Mucosa of rectum (tissue), 2 donors: ENCODE measurements around the gene DIRAS1.

Experiments
- H3K27ac ChIP-seq, 2 donors: one replicate each; pipeline ENCODE4 v1.7.0; 2013; ENCODE audit warnings: inconsistent platforms in 2 of 2, low read depth in 2 of 2, low read length in 2 of 2
- H3K27me3 ChIP-seq, 2 donors: one replicate each; pipeline ENCODE4 v1.7.0; 2013; ENCODE audit warnings: low read length in 2 of 2; ENCODE audit not compliant: control insufficient read depth in 2 of 2, insufficient read depth in 2 of 2
- H3K36me3 ChIP-seq, 2 donors: one replicate each; pipeline ENCODE4 v1.7.0; 2013; ENCODE audit warnings: low read length in 2 of 2; ENCODE audit not compliant: control insufficient read depth in 2 of 2, insufficient read depth in 2 of 2
- H3K4me1 ChIP-seq, 2 donors: one replicate each; pipeline ENCODE4 v1.7.0; 2013; ENCODE audit warnings: low read length in 2 of 2, mild to moderate bottlenecking in 1 of 2; ENCODE audit not compliant: control insufficient read depth in 2 of 2, insufficient read depth in 2 of 2
- H3K4me3 ChIP-seq, 2 donors: one replicate each; pipeline ENCODE4 v1.7.0; 2013; ENCODE audit warnings: low read length in 2 of 2
- H3K9ac ChIP-seq, 2 donors: one replicate each; pipeline ENCODE4 v1.7.0; 2013; ENCODE audit warnings: low read length in 2 of 2, low read depth in 1 of 2, mild to moderate bottlenecking in 1 of 2
- H3K9me3 ChIP-seq, 2 donors: one replicate each; pipeline ENCODE4 v1.7.0; 2013; ENCODE audit warnings: low read length in 2 of 2; ENCODE audit not compliant: control insufficient read depth in 2 of 2
- donor health status: healthy.
- donor health status: Normal muscosa, but diverticular disease.

The DIRAS1 gene, protein sequence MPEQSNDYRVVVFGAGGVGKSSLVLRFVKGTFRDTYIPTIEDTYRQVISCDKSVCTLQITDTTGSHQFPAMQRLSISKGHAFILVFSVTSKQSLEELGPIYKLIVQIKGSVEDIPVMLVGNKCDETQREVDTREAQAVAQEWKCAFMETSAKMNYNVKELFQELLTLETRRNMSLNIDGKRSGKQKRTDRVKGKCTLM

DNA sequence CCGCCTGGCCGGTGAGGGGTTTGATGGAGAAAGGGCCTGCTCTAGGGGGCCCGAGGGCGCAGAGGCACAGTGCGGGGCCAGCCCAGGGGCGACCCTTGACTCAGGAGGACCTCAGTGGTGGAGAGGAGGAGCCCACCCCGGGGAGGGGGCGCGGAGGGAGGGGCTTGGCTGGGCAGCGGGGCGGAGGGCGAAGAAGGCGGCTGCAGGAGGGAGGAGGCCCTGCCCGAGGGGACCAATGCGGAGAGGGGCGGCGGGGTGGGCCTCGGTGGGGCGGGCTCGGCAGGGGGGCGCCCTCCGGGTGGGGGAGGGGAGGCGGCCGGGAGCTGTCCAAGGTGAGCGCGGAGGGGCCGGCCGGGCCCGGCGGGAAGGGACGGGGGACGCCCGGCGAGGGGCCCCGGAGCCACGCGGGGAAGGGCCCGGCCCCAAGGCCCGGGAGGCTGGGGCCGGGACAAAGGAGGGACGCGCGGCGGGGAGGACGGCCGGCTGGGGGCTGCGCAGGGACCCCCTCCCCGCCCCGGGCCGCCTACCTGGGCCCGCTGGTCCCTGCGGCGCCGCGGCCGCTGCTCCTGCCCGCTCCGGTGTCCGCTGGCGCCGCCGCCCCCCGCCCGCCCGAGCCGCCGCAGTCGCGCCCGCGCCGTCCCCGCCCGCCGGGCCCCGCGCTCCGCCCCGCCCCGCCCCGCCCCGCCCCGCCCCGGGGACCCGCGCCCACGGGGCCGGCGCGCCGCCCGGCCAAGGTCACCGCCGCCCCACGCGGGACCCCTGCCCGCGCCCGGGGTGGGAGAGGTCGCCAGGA lies at the start of gene DIRAS1:
TSS of gene DIRAS1 (minus strand) at position 596 of the 793 bp plus-strand sequence. CDS start 3,566 bp downstream, outside the sequence.
- Histone ChIP-seq H3K9ac (no peak within 1 kb of the TSS), H3K27ac (no peak within 1 kb of the TSS)

DNA sequence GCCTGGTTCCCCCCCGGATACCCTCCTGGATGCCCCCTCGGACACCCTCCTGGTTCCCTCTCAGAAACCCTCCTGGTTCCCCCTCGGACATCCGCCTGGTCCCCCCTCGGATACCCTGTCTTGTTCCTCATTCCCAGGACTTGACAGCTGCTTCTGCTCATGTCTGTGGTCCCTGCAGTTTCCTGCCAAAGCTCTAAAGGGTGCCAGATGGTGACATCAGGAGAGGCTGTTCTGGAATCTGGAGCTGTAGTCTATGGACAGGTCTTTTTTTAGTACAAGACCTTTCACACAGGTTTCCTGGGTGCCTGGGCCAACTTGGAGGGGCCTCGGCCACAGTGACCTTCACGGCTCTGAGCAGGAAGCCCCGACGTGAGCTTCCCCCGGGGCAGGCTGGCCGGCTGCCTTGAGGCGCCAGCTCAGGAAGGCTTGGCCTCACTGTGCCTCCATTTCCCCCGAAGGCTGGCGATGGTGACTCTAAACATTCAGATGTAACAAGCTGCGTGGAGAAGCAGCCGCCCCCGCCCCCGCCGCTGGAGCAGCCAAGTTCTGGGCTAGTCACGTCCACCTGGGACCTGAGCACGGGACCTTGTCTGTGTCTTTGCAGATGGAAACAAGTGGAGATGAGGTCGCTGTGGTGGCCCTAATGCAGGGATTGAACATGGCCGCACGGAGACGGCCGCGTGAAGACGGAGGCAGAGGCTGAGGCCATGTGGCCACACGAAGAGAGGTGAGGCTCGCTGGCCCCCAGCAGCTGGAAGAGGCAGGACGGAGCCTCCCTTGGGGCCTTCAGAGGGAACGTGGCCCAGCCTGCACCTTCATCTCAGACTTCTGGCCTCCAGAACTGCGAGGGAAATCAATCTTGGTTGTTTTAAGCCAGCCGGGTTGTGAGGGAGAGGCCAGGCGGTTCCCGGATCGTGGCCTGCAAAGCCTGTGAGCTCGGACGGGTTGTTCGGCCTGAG lies 49.2 kb upstream of the DIRAS1 start:
- Histone ChIP-seq H3K36me3 (peaks cover 6 to 22% of the 10 kb centered on the region in 2 donors), H3K4me3 (no peak overlapping the region), H3K9ac (no peak overlapping the region), H3K27ac (peak overlapping the region; percentile 58 to 60), H3K9me3 (no peaks in the 10 kb centered on the region), H3K4me1 (peaks cover 0 to 8% of the 10 kb centered on the region in 2 donors), H3K27me3 (no peaks in the 10 kb centered on the region)

More for the DNA sequence above, at the start of gene DIRAS1:
- Histone ChIP-seq H3K4me1 (peaks cover 4 to 5% of the 10 kb centered on the region in 2 donors), H3K9me3 (no peaks in the 10 kb centered on the region), H3K27me3 (peaks cover 11 to 23% of the 10 kb centered on the region in 2 donors), H3K36me3 (no peaks in the 10 kb centered on the region), H3K4me3 (peak within 1 kb of the TSS; percentile 7 to 23)

DNA sequence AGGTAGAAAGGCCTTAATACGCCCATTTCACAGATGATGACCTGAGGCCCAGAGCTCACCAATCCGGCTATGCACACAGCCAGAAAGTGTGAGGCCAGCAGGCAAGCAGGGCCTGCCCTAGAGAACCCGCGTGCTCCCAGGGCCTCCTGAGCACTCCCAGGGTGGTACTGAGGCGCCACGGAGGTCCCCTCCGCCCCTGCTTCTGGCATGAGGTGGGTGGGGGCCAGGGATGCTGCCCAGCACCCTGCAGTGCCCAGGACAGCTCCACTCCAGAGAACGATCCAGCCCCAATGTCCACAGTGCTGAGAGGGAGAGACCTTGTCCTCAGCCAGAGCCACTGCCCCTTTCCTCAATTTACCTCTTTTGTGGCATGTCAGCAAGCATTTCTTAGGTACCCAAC lies 48.0 kb upstream of the DIRAS1 start:
- no peaks in the 10 kb centered on the region for H3K27me3 ChIP-seq
- no peak overlapping the region for H3K27ac ChIP-seq
- no peak overlapping the region for H3K4me3 ChIP-seq
- H3K9ac ChIP-seq, result no peak overlapping the region
- no peaks in the 10 kb centered on the region for H3K9me3 ChIP-seq
- H3K4me1 ChIP-seq, result peaks cover 0 to 4% of the 10 kb centered on the region in 2 donors
- peaks cover 14 to 22% of the 10 kb centered on the region in 2 donors for H3K36me3 ChIP-seq

DNA sequence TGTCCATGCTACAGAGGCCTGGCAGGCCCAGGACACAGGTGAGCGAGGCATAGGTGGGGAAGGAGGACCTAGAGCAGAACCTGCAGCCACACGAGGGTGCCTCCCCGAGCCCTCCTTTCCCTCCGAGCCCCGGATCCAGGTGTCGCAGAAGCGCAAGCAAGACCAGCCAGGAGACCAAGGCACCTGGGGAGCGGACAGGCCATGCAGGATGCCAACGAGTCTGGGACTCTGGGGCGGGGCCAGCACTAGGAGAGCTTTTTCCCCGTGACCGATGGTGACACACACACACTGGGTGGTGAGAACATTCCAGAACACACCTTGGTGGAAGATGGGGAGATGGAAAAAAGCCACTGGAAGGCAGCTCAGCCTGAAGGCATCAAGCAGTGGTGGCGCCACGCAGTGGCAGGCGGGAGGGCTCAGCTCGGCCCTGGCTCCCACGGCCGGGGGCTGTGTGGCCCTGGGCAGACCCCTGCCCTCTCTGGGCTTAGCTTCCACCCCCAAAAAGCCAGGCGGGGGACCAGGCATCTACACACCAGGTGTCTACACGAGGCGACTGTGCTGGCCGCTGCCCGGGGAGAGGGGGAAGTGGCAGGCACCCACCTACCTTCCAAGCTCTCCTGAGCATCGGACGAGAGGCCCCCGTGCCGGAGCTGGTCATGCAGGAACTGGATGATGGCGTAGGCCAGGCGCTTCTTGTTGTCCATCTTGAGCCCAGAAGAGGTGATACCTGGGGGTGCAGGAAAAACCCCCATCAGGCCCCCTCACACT lies 47.4 kb upstream of the DIRAS1 start:
- Histone ChIP-seq H3K4me3 (no peak overlapping the region), H3K27me3 (no peaks in the 10 kb centered on the region), H3K4me1 (peaks cover 0 to 4% of the 10 kb centered on the region in 2 donors), H3K36me3 (peaks cover 14 to 27% of the 10 kb centered on the region in 2 donors), H3K27ac (no peak overlapping the region), H3K9me3 (no peaks in the 10 kb centered on the region), H3K9ac (no peak overlapping the region)

DNA sequence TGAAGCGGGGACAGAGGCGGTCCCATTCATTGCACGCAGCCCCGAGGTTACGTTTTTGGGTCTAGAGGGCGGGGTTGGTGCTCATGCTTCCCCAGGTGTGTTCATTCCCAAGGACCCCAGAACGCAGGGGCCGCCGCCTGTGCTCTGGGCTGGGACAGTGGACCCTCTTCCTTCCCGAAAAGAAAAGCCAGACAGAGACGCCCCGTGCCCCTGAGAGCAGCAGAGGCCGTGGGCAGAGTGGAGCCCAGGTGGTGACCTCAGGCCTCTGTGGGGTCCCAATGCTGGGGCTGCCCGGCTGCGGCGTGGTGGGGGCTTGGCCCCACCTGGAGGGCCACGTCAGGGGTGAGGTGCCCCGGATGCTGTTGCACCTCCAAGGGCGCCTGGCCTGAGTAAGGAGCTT lies 46.5 kb upstream of the DIRAS1 start:
- Histone ChIP-seq H3K4me3 (no peak overlapping the region), H3K27ac (no peak overlapping the region), H3K4me1 (peaks cover 0 to 4% of the 10 kb centered on the region in 2 donors), H3K9me3 (no peaks in the 10 kb centered on the region), H3K27me3 (no peaks in the 10 kb centered on the region), H3K36me3 (peaks cover 15 to 35% of the 10 kb centered on the region in 2 donors), H3K9ac (no peak overlapping the region)

DNA sequence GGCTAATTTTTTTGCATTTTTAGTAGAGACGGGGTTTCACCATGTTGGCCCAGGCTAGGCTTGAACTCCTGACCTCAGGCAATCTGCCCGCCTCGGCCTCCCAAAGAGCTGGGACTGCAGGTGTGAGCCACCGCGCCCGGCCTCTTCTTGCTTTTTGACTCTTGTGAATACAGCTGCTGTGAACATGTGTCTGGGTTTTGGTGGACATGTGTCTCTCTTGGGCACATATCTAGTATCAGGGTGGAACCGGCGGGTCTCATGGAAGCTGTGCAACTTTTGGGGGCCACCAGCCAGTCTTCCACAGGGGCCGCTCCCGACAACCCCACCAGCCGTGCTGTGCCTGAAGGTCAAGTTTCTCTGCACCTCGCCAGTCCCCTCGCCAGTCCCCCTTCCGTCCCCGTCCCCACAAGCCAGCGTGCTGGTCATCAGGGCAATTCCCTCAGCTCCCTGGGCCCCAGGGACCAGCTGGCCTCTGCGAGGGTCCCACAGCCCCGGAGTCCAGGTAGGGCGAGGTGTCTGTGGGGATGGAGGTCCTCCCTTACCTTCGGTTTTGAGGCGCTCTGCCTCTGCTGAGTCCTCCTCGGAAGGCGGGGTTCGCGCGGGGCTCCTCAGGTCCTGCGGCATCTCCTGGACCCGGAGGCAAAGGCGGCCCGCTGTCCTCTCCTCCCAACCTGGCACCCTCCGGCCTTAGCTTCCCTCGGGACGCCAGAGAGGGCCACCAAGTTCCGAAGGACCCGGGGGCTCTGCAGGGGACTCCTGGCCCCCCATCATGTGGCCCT lies 45.6 kb upstream of the DIRAS1 start:
- no peak overlapping the region for H3K27ac ChIP-seq
- no peak overlapping the region for H3K4me3 ChIP-seq
- no peaks in the 10 kb centered on the region for H3K27me3 ChIP-seq
- H3K4me1 ChIP-seq, result peaks cover 0 to 4% of the 10 kb centered on the region in 2 donors
- no peaks in the 10 kb centered on the region for H3K9me3 ChIP-seq
- H3K9ac ChIP-seq, result no peak overlapping the region
- peaks cover 24 to 40% of the 10 kb centered on the region in 2 donors for H3K36me3 ChIP-seq

DNA sequence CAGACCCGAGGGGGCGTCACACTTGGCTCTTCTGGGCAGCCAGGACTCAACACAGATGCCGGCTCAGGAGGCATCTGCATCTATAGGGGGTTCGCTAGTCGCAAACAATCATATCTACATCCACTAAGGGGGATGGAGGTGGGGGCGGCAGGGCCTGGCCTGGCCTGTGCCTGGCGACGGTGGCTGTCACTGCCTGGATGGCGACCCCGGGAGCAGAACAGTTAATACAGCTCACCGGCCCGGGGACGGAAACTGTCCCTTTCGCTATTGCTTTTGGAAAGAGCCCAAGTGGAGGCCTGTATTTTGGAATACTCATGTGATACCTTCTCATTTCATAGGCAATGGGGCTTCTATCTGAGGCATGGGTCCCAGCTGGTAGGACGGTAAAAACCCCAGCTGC lies 44.2 kb upstream of the DIRAS1 start:
- H3K27me3 ChIP-seq, result no peaks in the 10 kb centered on the region
- H3K4me1 ChIP-seq, result peaks cover 0 to under 1% of the 10 kb centered on the region in 2 donors
- H3K4me3 ChIP-seq, result no peak overlapping the region
- H3K9me3 ChIP-seq, result no peaks in the 10 kb centered on the region
- H3K36me3 ChIP-seq, result peaks cover 31 to 51% of the 10 kb centered on the region in 2 donors
- no peak overlapping the region for H3K27ac ChIP-seq
- no peak overlapping the region for H3K9ac ChIP-seq

DNA sequence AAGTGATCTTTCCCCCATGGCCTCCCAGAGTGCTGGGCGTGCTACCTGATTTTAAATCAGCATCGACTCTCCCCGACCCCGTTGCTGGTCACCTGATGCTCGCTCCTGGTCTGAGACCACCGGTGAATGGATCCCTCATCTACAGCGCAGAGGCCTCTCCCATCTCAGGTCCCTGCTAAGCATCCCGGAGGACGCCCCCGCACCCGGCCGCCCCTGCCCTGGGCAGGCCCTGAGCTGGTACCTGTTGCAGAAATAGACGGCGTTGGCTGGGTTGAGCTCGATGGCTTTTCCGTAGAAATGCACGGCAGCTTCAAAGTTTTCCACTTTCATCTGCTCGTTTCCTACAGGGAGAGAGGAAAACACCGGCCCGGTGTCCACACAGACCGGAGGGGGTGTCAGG lies 43.8 kb upstream of the DIRAS1 start:
- H3K27ac ChIP-seq, result no peak overlapping the region
- no peaks in the 10 kb centered on the region for H3K27me3 ChIP-seq
- no peak overlapping the region for H3K4me3 ChIP-seq
- no peaks in the 10 kb centered on the region for H3K9me3 ChIP-seq
- H3K36me3 ChIP-seq, result peaks cover 31 to 51% of the 10 kb centered on the region in 2 donors
- no peak overlapping the region for H3K9ac ChIP-seq
- no peaks in the 10 kb centered on the region for H3K4me1 ChIP-seq

DNA sequence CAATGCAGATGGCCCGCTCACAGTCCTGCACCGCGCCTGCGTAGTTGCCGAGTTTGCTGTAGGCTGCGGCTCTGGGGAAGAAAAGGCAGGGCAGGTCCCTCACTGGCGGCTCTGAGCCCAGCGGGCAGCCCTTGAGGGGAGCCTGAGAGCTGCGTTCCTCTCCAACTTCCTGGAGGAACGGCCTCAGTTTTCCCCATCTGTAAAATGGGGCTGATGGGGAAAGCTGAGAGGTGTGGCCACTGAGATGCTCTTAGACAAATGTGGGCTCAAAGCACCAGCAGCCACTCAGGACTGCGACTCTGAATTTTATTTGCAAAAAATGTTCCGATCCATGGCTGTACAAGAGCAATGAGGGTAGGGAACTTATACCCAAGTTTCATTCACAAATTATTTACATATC lies 42.5 kb upstream of the DIRAS1 start:
- Histone ChIP-seq H3K27ac (no peak overlapping the region), H3K36me3 (peaks cover 35 to 51% of the 10 kb centered on the region in 2 donors), H3K9me3 (no peaks in the 10 kb centered on the region), H3K4me3 (no peak overlapping the region), H3K27me3 (no peaks in the 10 kb centered on the region), H3K9ac (no peak overlapping the region), H3K4me1 (no peaks in the 10 kb centered on the region)
